GM12892 (cell line): Measurements from ENCODE around the gene PCNX2.
"Not testable (repeated sequence)": the region's sequence is repeated elsewhere in the genome, so short reads cannot be mapped to it uniquely, and the experiment has no call there.

ENCODE experiments used
- DNase-seq: peaks from one replicate; pipeline ENCODE4 v3.0.0; 2011; ENCODE audit not compliant: insufficient read length
- FAIRE-seq: peaks from 2 replicates; lab custom pipeline; 2011; peaks lifted over from hg19 to GRCh38; lab: Jason Lieb, UNC
- POLR2A ChIP-seq: IDR thresholded peaks from 2 replicates; pipeline ENCODE4 v1.6.1; 2011; ENCODE audit warnings: low read depth, low read length, control low read depth
- POLR2AphosphoS5 ChIP-seq: IDR thresholded peaks from 2 replicates; pipeline ENCODE4 v1.6.1; 2011; ENCODE audit warnings: low read depth, low read length, control low read depth
- TAF1 ChIP-seq: IDR thresholded peaks from 2 replicates; pipeline ENCODE4 v1.6.1; 2011; ENCODE audit warnings: low read depth, mild to moderate bottlenecking, control low read depth, low read length, borderline replicate concordance

Gene PCNX2

DNA sequence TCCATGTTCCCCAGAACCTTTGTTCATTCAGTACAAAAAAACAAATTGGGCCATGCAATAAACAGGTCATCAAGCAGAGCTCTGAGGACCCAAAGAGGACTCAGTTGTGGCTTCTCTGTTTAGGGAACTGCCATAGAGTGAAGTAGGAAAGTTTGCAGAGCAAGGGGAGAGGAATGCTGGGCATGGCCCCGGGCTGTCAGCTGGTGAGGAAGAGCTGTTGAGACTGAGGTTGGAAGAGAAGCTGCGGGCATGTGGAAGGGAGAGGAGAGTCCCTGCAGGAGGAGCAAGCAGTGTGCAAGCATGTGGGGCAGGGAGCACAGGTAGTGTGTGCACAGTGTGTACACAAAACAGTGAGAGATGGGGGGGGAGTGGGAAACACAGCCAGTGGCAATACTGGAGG, 273.3 kb downstream of the PCNX2 start:
- TF ChIP-seq TAF1 = no peak
- no peak for DNase-seq
- FAIRE-seq = no peak

DNA sequence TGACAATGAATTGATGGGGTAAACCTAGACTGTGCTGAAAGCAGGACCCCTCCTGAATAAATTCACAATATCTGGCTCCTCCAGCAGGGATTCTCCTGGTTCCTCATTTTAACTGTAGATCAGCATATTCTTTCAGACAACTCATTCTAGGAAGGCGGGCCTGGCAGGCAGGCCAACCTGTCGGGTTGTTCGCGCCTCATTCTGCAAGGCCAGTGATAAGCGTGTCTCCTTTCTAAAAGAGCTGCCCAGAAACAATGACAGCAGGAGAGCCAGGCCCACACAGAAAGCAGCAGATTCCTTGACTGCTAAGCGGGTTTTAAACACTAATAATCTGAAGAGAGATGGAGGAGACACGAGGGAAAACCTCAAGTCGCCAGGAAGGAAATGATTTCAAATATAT, 275.1 kb downstream of the PCNX2 start:
- FAIRE-seq (no peak), DNase-seq (no peak)
- TF ChIP-seq TAF1 = no peak
- TF ChIP-seq POLR2A = no peak
- TF ChIP-seq POLR2AphosphoS5 = no peak

DNA sequence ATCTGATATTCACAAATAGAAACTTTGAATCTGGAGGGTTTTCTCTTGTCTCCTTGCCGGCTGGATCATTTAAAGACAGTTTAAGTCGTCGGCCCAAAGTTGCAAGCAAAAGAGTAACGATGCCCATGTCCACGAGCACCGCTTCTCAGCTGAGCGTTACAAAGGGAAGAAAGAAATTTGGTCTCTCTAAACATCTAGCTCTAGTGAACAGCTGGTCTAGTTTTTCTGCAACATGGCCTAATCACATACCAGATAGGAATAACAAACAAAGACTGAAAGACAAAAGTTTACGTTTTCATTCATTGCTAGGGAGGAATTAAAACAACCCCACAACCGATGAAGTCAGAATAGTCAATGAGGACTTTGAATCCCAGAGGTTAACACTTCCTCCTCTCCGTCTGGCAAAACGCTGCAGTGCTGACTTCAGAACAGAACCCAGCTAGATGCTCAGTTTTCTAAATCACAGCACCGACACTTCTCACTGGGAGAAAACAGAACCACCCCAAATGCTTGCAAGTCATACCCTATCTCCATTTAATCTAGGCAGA, 275.7 kb downstream of the PCNX2 start:
- no peak for FAIRE-seq
- no peak for DNase-seq
- no peak for TF ChIP-seq POLR2AphosphoS5
- no peak for TF ChIP-seq POLR2A
- TF ChIP-seq TAF1 = no peak

DNA sequence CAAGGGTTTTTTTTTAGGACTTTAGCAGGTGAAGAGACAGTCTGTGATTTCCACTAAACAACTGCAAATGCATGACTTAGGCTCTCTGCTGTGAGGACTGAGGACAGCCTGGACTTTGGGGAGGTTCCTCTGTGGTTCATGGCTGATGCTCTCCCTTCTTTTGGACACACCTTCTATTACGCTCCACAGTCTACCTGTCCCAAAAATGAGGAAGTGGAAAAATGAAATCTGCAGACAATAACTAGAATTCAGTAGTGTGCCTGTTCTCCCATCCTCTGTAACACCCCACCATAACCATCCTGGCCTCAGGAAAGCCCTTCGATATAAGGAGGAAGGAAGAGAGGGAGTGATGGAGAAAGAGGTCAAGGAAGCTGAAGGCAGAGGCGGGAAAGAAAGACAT, 276.4 kb downstream of the PCNX2 start:
- DNase-seq = no peak
- no peak for FAIRE-seq

DNA sequence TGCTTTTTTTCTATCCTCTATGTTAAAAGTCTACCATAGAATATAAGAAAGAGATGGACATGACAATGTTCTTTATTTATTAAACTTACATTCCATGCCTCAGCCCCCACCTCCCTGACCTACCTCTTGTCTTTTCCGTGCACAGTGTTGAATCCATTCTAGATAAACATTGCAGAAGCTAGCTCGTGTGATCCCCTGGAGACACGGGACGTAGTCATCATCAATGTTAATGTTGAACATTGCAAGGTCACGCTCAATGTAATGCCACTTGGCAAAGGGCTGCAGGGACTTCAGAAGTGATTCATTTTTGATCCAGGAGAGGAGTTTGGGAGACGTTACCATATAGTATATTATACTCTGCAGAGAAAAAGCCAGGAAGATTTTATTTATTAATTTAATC, 278.7 kb downstream of the PCNX2 start:
- FAIRE-seq (no peak), DNase-seq (no peak)
- no peak for TF ChIP-seq POLR2A
- TF ChIP-seq TAF1 = no peak
- TF ChIP-seq POLR2AphosphoS5 = no peak

More for the DNA sequence above, 276.4 kb downstream of the PCNX2 start:
- TF ChIP-seq TAF1 (no peak), POLR2AphosphoS5 (no peak)

DNA sequence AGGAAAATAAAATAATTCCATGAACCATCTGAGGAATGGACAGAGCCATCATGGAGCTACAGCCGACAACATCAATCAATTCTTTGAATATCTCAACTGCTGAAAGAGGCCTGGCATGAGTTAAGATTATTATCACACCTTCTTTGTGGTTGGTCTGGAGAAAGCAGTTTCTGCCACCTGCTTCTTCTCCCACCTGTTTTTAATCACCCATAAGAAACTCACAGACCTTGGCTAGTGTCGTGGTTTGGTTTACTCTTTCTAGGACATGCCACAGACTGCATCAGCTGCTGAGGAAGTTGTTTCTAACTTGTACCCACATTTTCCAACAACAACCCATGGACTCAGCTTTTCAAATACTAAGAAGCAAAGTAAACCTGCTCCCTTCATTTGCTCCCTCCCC, 279.6 kb downstream of the PCNX2 start:
- TF ChIP-seq POLR2A = no peak
- no peak for TF ChIP-seq POLR2AphosphoS5
- no peak for TF ChIP-seq TAF1
- DNase-seq (no peak), FAIRE-seq (no peak)

DNA sequence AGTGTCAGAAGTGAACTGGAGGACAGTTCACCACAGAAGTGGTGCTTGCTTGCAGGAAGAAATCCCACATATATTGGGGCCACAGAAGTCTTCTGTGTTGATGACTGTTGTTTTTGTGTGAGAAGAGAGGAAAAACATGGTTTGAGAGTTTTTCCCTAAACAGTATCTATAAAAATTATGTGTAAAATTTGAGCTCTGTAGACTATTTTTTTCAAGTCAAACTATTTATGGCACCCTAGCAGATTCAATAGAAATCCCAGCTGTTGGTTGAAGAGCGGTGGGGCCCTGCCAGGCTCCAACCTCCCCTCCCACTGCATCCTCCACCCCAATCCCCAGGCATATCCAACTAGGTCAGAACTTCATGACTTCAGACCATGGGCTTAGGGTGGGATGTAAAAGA, 283.5 kb downstream of the PCNX2 start:
- FAIRE-seq (no peak), DNase-seq (no peak)
- TF ChIP-seq POLR2A = no peak

DNA sequence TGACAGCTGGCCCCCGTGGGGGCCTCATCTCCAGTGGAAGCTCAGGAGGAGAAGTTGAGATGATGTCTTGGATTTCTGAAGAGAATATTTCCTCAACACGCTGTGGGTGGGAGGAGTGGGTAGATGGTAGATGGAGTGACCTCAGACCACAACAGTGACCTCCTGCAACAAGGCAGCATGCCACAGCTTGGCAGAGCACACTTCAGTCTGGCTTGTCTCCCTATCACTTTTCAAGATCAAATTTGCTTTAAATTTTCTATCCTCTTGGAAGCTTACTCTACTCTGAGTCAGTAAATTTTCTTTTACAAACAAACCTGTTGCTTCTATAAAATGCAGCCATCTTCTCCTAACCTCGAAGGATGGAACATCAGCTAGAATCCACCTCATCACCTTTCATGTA, 285.4 kb downstream of the PCNX2 start:
- FAIRE-seq = no peak
- DNase-seq = no peak
- no peak for TF ChIP-seq TAF1
- no peak for TF ChIP-seq POLR2A
- no peak for TF ChIP-seq POLR2AphosphoS5

DNA sequence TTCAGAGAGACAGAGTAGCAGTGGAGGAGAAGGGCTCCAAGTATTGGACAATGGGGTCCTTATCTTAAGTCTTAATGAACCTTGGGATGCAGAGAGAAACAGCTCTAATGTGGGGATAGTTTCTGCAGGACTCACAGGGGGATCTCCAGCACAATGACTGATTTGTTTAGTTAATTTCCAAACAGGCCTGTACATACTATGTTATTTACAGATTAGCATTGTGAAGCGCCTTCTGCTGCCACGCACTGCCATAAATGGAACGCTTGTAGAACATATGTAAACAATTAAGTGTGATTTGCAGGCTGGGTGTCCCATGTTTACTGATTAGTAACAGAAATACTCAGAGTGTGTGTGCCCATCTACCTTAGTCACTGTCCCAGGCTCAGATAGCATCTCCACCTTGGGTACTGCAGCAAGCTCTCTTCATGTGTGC, 289.0 kb downstream of the PCNX2 start:
- TF ChIP-seq POLR2AphosphoS5 (no peak), POLR2A (no peak), TAF1 (no peak)
- DNase-seq (no peak), FAIRE-seq (no peak)

DNA sequence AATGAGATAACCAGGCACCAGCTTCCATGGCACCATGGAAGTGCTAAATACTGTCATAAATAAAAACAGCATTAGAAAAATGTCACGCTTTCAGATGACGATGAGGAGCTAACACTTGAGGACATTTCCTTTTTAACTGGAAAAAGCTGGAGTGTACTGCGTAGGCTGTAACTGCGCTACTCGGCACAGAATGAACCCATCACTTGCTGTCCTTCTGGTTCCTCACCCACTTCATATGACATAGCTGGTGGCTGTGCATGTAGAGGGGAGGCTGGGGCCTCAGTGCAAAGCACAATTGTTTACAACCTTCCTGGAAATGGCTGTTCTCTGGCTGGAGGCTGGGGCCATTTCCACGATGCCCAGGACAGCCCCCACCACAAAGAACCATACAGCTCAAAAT, 289.4 kb downstream of the PCNX2 start:
- FAIRE-seq = no peak
- TF ChIP-seq TAF1 (no peak), POLR2AphosphoS5 (no peak), POLR2A (no peak)

DNA sequence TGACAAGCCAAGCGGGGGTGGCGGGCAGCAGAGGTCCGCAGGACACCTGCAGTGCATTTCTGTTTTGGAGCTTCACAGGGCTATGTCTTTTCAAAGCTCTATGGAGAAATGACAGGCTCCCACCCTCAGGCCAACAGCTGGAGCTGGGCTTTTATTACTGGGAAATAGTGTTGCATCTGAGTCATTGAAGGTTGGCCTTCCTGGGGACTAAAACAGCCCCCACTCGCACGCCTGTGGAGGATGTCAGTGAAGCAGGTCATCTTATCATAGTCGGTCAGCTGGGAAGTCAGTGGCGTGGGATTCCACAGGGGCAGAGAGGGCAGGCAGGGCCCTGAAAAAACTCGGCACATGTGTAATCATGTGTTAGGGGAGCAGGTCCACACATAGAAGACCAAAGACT, 289.8 kb downstream of the PCNX2 start:
- FAIRE-seq = no peak
- DNase-seq = no peak
- no peak for TF ChIP-seq POLR2AphosphoS5
- TF ChIP-seq POLR2A = no peak
- TF ChIP-seq TAF1 = no peak

More for the DNA sequence above, 289.4 kb downstream of the PCNX2 start:
- DNase-seq = no peak

DNA sequence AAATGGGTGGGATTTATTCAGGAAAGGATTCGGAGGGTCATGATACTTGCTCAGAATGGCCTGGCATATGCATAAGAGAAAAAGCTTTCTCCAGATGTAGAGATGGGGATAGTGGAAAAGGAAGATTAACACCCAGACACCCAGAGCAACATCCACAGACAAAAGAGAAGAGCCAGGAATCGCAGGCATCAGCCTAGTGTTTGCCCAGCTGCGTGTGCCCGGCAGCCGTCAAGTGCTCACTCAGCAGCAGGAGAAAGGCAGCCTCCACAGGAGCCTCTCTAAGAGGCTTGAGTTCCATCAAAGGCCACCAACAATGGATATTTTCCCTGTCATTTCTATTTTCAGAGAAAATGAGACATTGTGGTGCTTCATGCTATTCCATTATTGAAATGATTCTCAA, 290.4 kb downstream of the PCNX2 start:
- no peak for DNase-seq
- no peak for FAIRE-seq
- TF ChIP-seq POLR2AphosphoS5 (no peak), TAF1 (no peak), POLR2A (no peak)

DNA sequence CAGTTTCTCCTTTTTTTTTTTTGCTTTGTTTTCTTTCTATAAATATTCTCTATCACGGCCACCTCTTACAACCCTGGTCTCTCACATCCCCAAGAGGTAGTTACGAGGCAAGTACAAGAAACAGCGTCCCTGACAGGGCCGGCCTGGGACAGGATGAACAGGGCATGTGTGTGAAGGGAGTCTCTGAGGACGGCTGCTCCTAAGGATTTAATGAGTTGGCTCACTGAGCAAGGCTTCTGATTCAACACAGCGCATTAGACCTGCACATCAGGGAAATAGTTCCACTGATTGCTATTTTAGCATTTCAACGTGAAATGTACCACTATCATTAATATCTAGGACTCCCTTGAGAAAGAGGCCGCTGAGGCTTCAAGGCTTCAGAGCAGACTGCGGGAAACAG, 291.1 kb downstream of the PCNX2 start:
- DNase-seq (no peak), FAIRE-seq (no peak)
- TF ChIP-seq TAF1 (no peak), POLR2AphosphoS5 (no peak), POLR2A (no peak)

DNA sequence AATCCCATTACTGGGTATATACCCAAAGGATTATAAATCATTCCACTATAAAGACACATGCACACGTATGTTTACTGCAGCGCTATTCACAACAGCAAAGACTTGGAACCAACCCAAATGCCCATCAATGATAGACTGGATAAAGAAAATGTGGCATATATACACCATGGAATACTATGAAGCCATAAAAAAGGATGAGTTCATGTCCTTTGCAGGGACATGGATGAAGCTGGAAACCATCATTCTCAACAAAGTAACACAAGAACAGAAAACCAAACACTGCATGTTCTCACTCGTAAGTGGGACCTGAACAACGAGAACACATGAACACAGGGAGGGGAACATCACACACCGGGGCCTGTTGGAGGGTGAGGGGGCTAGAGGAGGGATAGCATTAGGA, 291.9 kb downstream of the PCNX2 start:
- not testable (repeated sequence) for DNase-seq, FAIRE-seq
